RWPE1 (cell line): Measurements from ENCODE around the gene SCAMP2.

Experiments used
- CTCF ChIA-PET: fragments of 350-600 bp; sonication (Branson Sonifier 250); formaldehyde crosslinking; extraction: SDS; loops from one replicate; lab custom pipeline; 2021; lab: Yijun Ruan, JAX
- POLR2A ChIA-PET: fragments of 400-600 bp; formaldehyde crosslinking; extraction: SDS; loops from one replicate; lab custom pipeline; 2020; ENCODE audit warnings: antibody characterized with exemption; ENCODE audit not compliant: low non-redundant PET; lab: Yijun Ruan, JAX
- DNase-seq: peaks from one replicate; pipeline ENCODE4 v3.0.0; 2012; ENCODE audit warnings: low spot score
- H3K27ac ChIP-seq: fragments of 450-650 bp; 2 replicates; pipeline ENCODE4 v1.5.1; 2017
- TF ChIP-seq, protein P1 (sequence below): fragments of 450-650 bp; conservative IDR thresholded peaks from 2 replicates; pipeline ENCODE4 v1.5.1; 2017; ENCODE audit warnings: low read depth, mild to moderate bottlenecking

Gene SCAMP2

GRCh38 chr15:74801311-74801997 is 71.7 kb downstream of the SCAMP2 start:
- CTCF ChIA-PET: interaction anchor here (0.8 to 2.6 kb wide), 5 partner anchors 14 to 180 kb away, joined by 3 to 43 read pairs (median 4); partner anchors contain the start of gene CSK
- TF ChIP-seq, protein P1, sequence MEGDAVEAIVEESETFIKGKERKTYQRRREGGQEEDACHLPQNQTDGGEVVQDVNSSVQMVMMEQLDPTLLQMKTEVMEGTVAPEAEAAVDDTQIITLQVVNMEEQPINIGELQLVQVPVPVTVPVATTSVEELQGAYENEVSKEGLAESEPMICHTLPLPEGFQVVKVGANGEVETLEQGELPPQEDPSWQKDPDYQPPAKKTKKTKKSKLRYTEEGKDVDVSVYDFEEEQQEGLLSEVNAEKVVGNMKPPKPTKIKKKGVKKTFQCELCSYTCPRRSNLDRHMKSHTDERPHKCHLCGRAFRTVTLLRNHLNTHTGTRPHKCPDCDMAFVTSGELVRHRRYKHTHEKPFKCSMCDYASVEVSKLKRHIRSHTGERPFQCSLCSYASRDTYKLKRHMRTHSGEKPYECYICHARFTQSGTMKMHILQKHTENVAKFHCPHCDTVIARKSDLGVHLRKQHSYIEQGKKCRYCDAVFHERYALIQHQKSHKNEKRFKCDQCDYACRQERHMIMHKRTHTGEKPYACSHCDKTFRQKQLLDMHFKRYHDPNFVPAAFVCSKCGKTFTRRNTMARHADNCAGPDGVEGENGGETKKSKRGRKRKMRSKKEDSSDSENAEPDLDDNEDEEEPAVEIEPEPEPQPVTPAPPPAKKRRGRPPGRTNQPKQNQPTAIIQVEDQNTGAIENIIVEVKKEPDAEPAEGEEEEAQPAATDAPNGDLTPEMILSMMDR: no peak
- peak overlapping the region; percentile 93 for H3K27ac ChIP-seq
- DNase-seq: no peak
- POLR2A ChIA-PET: no interaction called here

DNA sequence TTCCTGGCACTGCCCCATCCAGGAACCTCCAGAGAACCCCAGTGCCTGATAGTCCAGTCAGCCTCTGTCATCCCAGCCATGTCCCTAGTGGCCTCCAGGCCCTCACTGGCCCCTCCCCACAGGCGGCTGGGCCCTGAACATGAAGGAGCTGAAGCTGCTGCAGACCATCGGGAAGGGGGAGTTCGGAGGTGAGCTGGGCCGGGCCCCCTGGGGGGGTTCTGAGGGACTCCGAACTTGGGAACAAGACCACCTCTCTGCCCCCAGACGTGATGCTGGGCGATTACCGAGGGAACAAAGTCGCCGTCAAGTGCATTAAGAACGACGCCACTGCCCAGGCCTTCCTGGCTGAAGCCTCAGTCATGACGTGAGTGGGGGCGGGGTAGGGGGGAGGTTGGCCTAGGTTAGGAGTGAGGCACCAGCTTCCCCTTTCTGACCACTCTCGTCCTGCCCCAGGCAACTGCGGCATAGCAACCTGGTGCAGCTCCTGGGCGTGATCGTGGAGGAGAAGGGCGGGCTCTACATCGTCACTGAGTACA is 72.5 kb downstream of the SCAMP2 start:
- no peak for DNase-seq
- H3K27ac ChIP-seq: peak overlapping the region; percentile 93
- POLR2A ChIA-PET: no interaction called here
- CTCF ChIA-PET: interaction anchor here (0.7 to 2.6 kb wide), 6 partner anchors 14 to 179 kb away, joined by 3 to 43 read pairs (median 4); partner anchors contain the start of gene CSK
- TF ChIP-seq, protein P1: 0 out of 2 replicates have a peak, but pooled peaks have one; percentile 17

- H3K27ac ChIP-seq: peak overlapping the region; percentile 93
- TF ChIP-seq, protein P1: peak; percentile 98
- peak; percentile 98 for DNase-seq
- ChIA-PET POLR2A (no interaction called here), CTCF (interaction anchor here (0.7 to 2.6 kb wide), 13 partner anchors 8 to 165 kb away, joined by 3 to 43 read pairs (median 4); partner anchors contain the start of gene CSK)
Measured at GRCh38 chr15:74799856-74800558, 73.2 kb downstream of the SCAMP2 start.

DNA sequence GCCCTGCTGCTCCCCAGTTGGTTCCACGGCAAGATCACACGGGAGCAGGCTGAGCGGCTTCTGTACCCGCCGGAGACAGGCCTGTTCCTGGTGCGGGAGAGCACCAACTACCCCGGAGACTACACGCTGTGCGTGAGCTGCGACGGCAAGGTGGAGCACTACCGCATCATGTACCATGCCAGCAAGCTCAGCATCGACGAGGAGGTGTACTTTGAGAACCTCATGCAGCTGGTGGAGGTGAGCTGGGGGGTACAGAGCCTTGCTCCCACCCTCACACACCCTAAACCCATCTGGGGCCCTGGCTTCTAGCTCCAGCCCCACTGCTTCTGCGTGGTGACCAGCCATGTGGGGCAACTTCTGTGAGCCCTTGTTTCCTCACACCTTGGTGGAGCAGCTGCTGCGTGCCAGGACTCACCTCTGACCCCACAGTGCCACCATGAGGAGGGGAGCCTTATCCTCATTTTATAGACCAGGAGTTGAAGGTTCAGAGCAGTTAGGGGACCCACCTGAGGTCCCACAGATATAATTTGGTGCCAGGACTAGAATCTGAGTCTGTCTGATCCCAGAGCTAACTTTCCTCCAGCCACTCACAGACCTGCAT is 73.8 kb downstream of the SCAMP2 start:
- DNase-seq: no peak
- ChIA-PET POLR2A (no interaction called here), CTCF (interaction anchor here (0.6 to 2.6 kb wide), 12 partner anchors 9 to 167 kb away, joined by 3 to 43 read pairs (median 4); partner anchors contain the start of gene CSK)
- H3K27ac ChIP-seq: peak overlapping the region; percentile 93
- TF ChIP-seq, protein P1: no peak

- peak overlapping the region; percentile 93 for H3K27ac ChIP-seq
- TF ChIP-seq, protein P1: no peak
- no peak for DNase-seq
- CTCF ChIA-PET: interaction anchor here (0.6 to 2.6 kb wide), 7 partner anchors 10 to 215 kb away, joined by 3 to 43 read pairs (median 10); partner anchors contain the start of gene CSK
- POLR2A ChIA-PET: no interaction called here
Measured at GRCh38 chr15:74798388-74799254, 74.5 kb downstream of the SCAMP2 start.
